ENCODE results near the gene PCBD2.
"Not testable (repeated sequence)": the region's sequence is repeated elsewhere in the genome, so short reads cannot be mapped to it uniquely, and the experiment has no call there.

Gene PCBD2

DNA sequence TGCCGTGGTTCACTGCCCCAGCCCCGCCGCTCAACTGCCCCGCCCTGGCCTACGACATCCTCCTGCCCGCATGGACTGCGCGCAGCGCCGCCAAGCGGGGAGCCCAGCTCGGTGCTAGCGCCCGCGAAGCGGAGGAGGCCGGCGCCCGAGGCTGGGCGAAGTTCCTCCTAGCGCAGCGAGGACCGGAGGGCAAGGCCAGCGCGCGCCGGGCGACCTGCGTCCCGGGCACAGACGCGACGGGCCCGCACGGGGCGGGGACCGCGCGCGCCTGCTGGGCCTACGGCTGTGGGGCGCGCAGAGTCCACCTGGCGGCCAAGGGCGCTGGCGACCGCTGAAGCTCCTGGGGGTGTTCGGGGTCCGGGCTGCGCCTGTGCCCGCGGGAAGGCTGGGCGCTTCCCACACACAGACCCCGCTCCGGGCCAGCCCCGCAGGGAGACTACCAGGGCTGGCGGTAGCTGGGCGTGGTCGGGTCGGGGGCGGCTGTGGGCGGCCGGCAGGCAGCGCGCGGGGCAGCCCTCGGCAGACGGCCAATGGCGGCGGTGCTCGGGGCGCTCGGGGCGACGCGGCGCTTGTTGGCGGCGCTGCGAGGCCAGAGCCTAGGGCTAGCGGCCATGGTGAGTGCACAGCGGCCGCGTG, at the start of gene PCBD2:
TSS of gene PCBD2 (plus strand) at position 522 of the 636 bp plus-strand sequence. CDS start at position 531, 9 bp downstream.
- peak within 1 kb of the TSS; percentile 68 to 89 (median 76) for H3K4me3 ChIP-seq
- no peak for TF ChIP-seq Cebpa-rat (IDR thresholded peaks at IDR 0.05)

GRCh38 chr5:134856465-134856864, 48.5 kb upstream of the PCBD2 start:
- not testable (repeated sequence) for H3K4me2 ChIP-seq; H3K9ac ChIP-seq; H3K4me1 ChIP-seq; H3K27me3 ChIP-seq; H3K9me3 ChIP-seq (replicated peaks in 1 of 11); H3K27ac ChIP-seq; H3K4me3 ChIP-seq
- H3K36me3 ChIP-seq: peaks cover 83 to 100% (median 96%) of the 10 kb centered on the region in 11 experiments
- peaks cover 46 to 77% (median 66%) of the 10 kb centered on the region in 11 experiments; a peak in 21 of 22 replicates for H4K20me1 ChIP-seq

More for the DNA sequence above, at the start of gene PCBD2:
- peaks cover 0 to 5% (median 0%) of the 10 kb centered on the region in 11 experiments; a peak in 1 of 22 replicates for H4K20me1 ChIP-seq
- H3K27me3 ChIP-seq: no peaks in the 10 kb centered on the region
- no peaks in the 10 kb centered on the region for H3K9me3 ChIP-seq (replicated peaks in 1 of 11)
- peak within 1 kb of the TSS; percentile 62 to 92 (median 77) for H3K4me2 ChIP-seq
- peak within 1 kb of the TSS; percentile 97 to 99 (median 98) for H3K27ac ChIP-seq
- H3K4me1 ChIP-seq: peaks cover 38 to 54% (median 47%) of the 10 kb centered on the region in 10 experiments
- peak within 1 kb of the TSS; percentile 96 to 99 (median 98) for H3K9ac ChIP-seq
- H3K36me3 ChIP-seq: peaks cover 10 to 36% (median 17%) of the 10 kb centered on the region in 11 experiments; a peak in 20 of 22 replicates

DNA sequence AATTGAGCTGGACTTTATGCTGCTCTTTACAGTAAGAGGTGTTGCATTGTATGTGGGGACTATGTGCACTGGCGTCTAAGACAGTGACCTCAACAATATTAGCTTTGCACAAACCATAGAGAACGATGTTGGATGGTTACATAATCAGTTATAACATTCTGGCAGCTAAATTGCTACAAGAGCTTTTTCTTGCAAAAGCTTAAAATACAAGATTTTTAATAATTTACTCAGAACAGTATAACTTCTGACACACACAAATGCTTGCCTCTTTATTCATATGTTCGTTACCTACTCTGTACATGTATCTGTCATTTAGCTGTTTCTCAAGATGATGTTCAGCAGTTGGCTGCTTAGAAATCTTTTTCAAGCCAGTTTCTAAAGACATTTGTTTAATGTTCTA, 47.5 kb upstream of the PCBD2 start:
- 0 out of 20 replicates have a peak, but pooled peaks cover 0 to 3% (median 0%) of the 10 kb centered on the region in 10 experiments for H3K4me1 ChIP-seq
- peaks cover 37 to 68% (median 57%) of the 10 kb centered on the region in 11 experiments; a peak in 21 of 22 replicates for H4K20me1 ChIP-seq
- no peak overlapping the region for H3K4me2 ChIP-seq
- H3K27me3 ChIP-seq: no peaks in the 10 kb centered on the region
- H3K9ac ChIP-seq: no peak overlapping the region
- H3K27ac ChIP-seq: no peak overlapping the region
- peaks cover 85 to 98% (median 94%) of the 10 kb centered on the region in 11 experiments for H3K36me3 ChIP-seq
- no peak for TF ChIP-seq Cebpa-rat (IDR thresholded peaks at IDR 0.05)
- H3K9me3 ChIP-seq (replicated peaks in 1 of 11): no peaks in the 10 kb centered on the region
- H3K4me3 ChIP-seq: no peak overlapping the region

DNA sequence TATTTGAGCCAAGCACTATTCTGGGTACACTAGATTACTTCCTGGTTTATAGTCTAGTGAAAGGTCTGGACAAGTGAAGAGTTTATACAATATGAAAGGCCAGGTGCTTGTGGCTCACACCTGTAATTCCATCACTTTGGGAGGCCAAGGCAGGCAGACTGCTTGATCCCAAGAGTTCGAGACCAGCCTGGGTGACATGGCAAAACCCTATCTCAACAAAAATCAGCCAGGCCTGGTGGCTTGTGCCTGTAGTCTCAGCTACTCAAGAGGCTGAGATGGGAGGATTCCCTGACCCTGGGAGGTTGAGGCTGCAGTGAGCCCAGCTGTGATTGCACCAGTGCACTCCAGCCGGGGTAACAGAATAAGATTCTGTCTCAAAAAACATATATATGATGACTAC, 40.2 kb upstream of the PCBD2 start:
- no peak overlapping the region for H3K9ac ChIP-seq
- H3K27me3 ChIP-seq: no peaks in the 10 kb centered on the region
- H3K4me1 ChIP-seq: no peaks in the 10 kb centered on the region; a peak in 2 of 20 replicates
- peaks cover 25 to 49% (median 32%) of the 10 kb centered on the region in 11 experiments for H3K36me3 ChIP-seq
- H3K9me3 ChIP-seq (replicated peaks in 1 of 11): no peaks in the 10 kb centered on the region
- no peak overlapping the region for H3K4me3 ChIP-seq
- no peak for TF ChIP-seq Cebpa-rat (IDR thresholded peaks at IDR 0.05)
- H3K4me2 ChIP-seq: no peak overlapping the region
- no peak overlapping the region for H3K27ac ChIP-seq
- peaks cover 0 to 7% (median 0%) of the 10 kb centered on the region in 11 experiments; a peak in 5 of 22 replicates for H4K20me1 ChIP-seq

- Histone ChIP-seq H3K27ac (peak overlapping the region; percentile 88 to 96 (median 93); a peak in 21 of 22 replicates), H3K4me1 (peaks cover 23 to 41% (median 31%) of the 10 kb centered on the region in 10 experiments; a peak in 19 of 20 replicates), H4K20me1 (peaks cover 0 to 12% (median 0%) of the 10 kb centered on the region in 11 experiments; a peak in 4 of 22 replicates), H3K9ac (peak overlapping the region; percentile 91 to 96 (median 94); a peak in 17 of 22 replicates), H3K4me2 (peak overlapping the region; percentile 78 to 95 (median 89)), H3K4me3 (peak overlapping the region; percentile 80 to 89 (median 86); a peak in 19 of 20 replicates), H3K9me3 (replicated peaks in 1 of 11) (no peaks in the 10 kb centered on the region), H3K36me3 (peaks cover 0 to 18% (median 6%) of the 10 kb centered on the region in 11 experiments; a peak in 7 of 22 replicates), H3K27me3 (no peaks in the 10 kb centered on the region)
- no peak for TF ChIP-seq Cebpa-rat (IDR thresholded peaks at IDR 0.05)
Measured at GRCh38 chr5:134873494-134873893, 31.4 kb upstream of the PCBD2 start.

GRCh38 chr5:134873987-134874830, 30.7 kb upstream of the PCBD2 start, which contains the start of gene TXNDC15:
TSS of gene TXNDC15 (plus strand) at chr5:134874371. CDS start at chr5:134874428, 57 bp downstream.
- TF ChIP-seq Cebpa-rat (IDR thresholded peaks at IDR 0.05): no peak
- H3K27ac ChIP-seq: peak within 1 kb of the TSS; percentile 88 to 96 (median 93)
- peak within 1 kb of the TSS; percentile 80 to 89 (median 86) for H3K4me3 ChIP-seq

DNA sequence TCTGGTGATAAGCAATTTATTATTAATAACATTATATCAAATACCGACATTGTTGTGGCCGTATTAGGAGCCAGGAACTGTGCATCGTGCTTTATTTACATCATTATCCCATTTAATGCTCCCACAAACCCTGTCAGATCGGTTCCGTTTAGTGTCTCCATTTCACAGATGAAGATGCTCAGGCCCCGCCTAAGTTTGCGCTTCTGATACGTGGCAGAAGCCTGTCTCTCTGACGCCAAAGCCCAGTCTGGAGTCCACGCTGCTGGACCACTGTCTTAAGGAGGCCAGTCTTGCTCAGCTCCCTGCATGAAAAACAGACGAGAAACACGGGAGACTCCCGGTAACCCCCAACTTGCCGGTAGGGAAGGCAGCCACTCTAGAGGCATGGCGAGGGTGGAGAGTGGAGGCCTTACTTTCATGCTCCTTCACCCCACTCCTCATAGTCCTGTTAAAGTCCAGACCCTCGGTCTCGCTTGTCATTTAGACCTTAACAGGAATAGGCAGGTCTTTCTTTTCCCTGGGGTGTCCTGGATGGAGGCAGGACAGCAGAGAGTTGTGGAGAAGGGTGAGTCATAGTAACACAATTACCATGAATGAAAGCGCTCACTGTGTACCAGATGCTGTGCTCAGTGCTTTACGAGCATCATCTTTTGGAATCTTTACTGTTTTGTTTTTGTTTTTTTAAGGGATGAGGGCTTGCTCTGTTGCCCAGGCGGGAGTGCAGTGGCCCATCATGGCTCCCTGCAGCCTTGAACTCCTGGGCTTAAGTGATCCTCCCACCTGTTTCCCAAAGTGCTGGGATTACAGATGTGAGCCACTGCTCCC, 29.9 kb upstream of the PCBD2 start:
- TF ChIP-seq Cebpa-rat (IDR thresholded peaks at IDR 0.05): no peak
- Histone ChIP-seq H3K27ac (peak overlapping the region; percentile 88 to 96 (median 93)), H3K4me1 (peaks cover 23 to 47% (median 35%) of the 10 kb centered on the region in 10 experiments; a peak in 19 of 20 replicates)

More at GRCh38 chr5:134873987-134874830, 30.7 kb upstream of the PCBD2 start, which contains the start of gene TXNDC15:
- Histone ChIP-seq H4K20me1 (peaks cover 0 to 16% (median 0%) of the 10 kb centered on the region in 11 experiments; a peak in 5 of 22 replicates), H3K9me3 (replicated peaks in 1 of 11) (no peaks in the 10 kb centered on the region), H3K4me1 (peaks cover 23 to 41% (median 32%) of the 10 kb centered on the region in 10 experiments; a peak in 19 of 20 replicates), H3K4me2 (peak within 1 kb of the TSS; percentile 78 to 95 (median 89)), H3K27me3 (no peaks in the 10 kb centered on the region), H3K9ac (peak within 1 kb of the TSS; percentile 91 to 96 (median 94)), H3K36me3 (peaks cover 0 to 18% (median 9%) of the 10 kb centered on the region in 11 experiments; a peak in 7 of 22 replicates)

DNA sequence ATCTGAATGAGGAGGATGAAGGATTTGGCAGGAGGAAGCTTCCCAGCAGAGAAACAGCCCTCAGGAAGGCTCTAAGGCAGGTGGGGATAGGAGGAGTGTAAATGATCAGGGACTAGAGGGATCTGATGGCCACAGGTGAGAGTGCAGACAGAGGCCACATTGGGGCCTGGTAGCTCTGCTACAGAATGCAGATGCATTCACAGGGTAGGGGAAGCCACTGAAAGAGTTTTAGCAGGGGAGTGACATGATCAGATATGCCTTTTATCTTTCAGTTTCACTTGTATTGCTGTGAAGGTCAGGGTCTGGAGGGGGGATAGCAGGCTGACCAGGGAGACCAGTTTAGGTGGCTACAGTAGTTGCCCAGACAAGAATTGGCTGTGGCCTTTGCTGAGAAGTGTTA, 27.8 kb upstream of the PCBD2 start:
- Histone ChIP-seq H3K4me3 (no peak overlapping the region), H3K9ac (no peak overlapping the region), H4K20me1 (peaks cover 0 to 27% (median 0%) of the 10 kb centered on the region in 11 experiments; a peak in 6 of 22 replicates), H3K4me1 (peaks cover 23 to 47% (median 35%) of the 10 kb centered on the region in 10 experiments; a peak in 19 of 20 replicates), H3K4me2 (peak overlapping the region in 8 of 11 experiments; percentile 7 to 93 (median 80); a peak in 11 of 22 replicates), H3K9me3 (replicated peaks in 1 of 11) (no peaks in the 10 kb centered on the region), H3K36me3 (peaks cover 0 to 28% (median 17%) of the 10 kb centered on the region in 11 experiments; a peak in 15 of 22 replicates), H3K27me3 (no peaks in the 10 kb centered on the region), H3K27ac (no peak overlapping the region)
- TF ChIP-seq Cebpa-rat (IDR thresholded peaks at IDR 0.05): no peak

More for the DNA sequence above, 29.9 kb upstream of the PCBD2 start:
- Histone ChIP-seq H3K9ac (peak overlapping the region; percentile 91 to 96 (median 94)), H4K20me1 (peaks cover 0 to 25% (median 0%) of the 10 kb centered on the region in 11 experiments; a peak in 6 of 22 replicates), H3K36me3 (peaks cover 0 to 24% (median 11%) of the 10 kb centered on the region in 11 experiments; a peak in 15 of 22 replicates), H3K27me3 (no peaks in the 10 kb centered on the region), H3K4me2 (peak overlapping the region; percentile 78 to 95 (median 89)), H3K4me3 (peak overlapping the region; percentile 80 to 89 (median 86)), H3K9me3 (replicated peaks in 1 of 11) (no peaks in the 10 kb centered on the region)
